H9 (cell line): ENCODE results near the gene CHURC1. TPM values are rescaled to one million over a fixed set of nuclear protein-coding genes. Genes with fewer than 3 reads are reported as not detected.
A peak's percentile ranks its signal among the peaks of the same experiment; 100 is the strongest.

Experiments
- DNase-seq: peaks from one replicate; pipeline ENCODE4 v3.0.0-alpha.2; 2017
- H2AFZ ChIP-seq: one replicate; pipeline ENCODE4 v1.6.1; 2013; ENCODE audit warnings: mild to moderate bottlenecking, low read length, control low read depth, moderate library complexity
- H2AK5ac ChIP-seq: 2 replicates; pipeline ENCODE4 v1.6.1; 2013; ENCODE audit warnings: low read length, control low read depth, mixed read lengths; ENCODE audit not compliant: insufficient read length
- H2BK120ac ChIP-seq: one replicate; pipeline ENCODE4 v1.6.1; 2013; ENCODE audit warnings: low read depth, mild to moderate bottlenecking, low read length, control low read depth, inconsistent platforms; ENCODE audit not compliant: poor library complexity, severe bottlenecking
- H2BK12ac ChIP-seq: 2 replicates; pipeline ENCODE4 v1.6.1; 2013; ENCODE audit warnings: low read length, control low read depth, mixed read lengths, low read depth; ENCODE audit not compliant: insufficient read length
- H2BK15ac ChIP-seq: 2 replicates; pipeline ENCODE4 v1.6.1; 2013; ENCODE audit warnings: low read depth, low read length, control low read depth
- H2BK20ac ChIP-seq: one replicate; pipeline ENCODE4 v1.6.1; 2013; ENCODE audit warnings: low read depth, mild to moderate bottlenecking, low read length, control low read depth, inconsistent platforms; ENCODE audit not compliant: poor library complexity, severe bottlenecking
- H2BK5ac ChIP-seq: 2 replicates; pipeline ENCODE4 v1.6.1; 2013; ENCODE audit warnings: low read length, control low read depth, mixed read lengths; ENCODE audit not compliant: insufficient read length
- H3K14ac ChIP-seq: 2 replicates; pipeline ENCODE4 v1.6.1; 2013; ENCODE audit warnings: low read length, control low read depth; ENCODE audit not compliant: insufficient read depth
- H3K18ac ChIP-seq: 2 replicates; pipeline ENCODE4 v1.6.1; 2013; ENCODE audit warnings: low read depth, mild to moderate bottlenecking, mixed read lengths, low read length, control low read depth; ENCODE audit not compliant: insufficient read length
- H3K23ac ChIP-seq: 2 replicates; pipeline ENCODE4 v1.6.1; 2013; ENCODE audit warnings: low read length, control low read depth, mixed read lengths, low read depth; ENCODE audit not compliant: insufficient read length
- H3K23me2 ChIP-seq: 2 replicates; pipeline ENCODE4 v1.6.1; 2013; ENCODE audit warnings: low read depth, mild to moderate bottlenecking, mixed read lengths, low read length, control low read depth; ENCODE audit not compliant: insufficient read length, poor library complexity, severe bottlenecking
- H3K27ac ChIP-seq: 2 replicates; pipeline ENCODE4 v1.5.1; 2013; ENCODE audit warnings: low read length, control low read depth, mixed read lengths, low read depth; ENCODE audit not compliant: insufficient read length
- H3K27me3 ChIP-seq: 2 replicates; pipeline ENCODE4 v1.6.1; 2013; ENCODE audit warnings: low read length, control low read depth, inconsistent platforms; ENCODE audit not compliant: insufficient read depth
- H3K4ac ChIP-seq: 2 replicates; pipeline ENCODE4 v1.6.1; 2013; ENCODE audit warnings: low read depth, mild to moderate bottlenecking, control low read depth, inconsistent platforms, low read length, moderate library complexity
- H3K4me1 ChIP-seq: 2 replicates; pipeline ENCODE4 v1.6.1; 2013; ENCODE audit warnings: low read length, control low read depth, inconsistent platforms; ENCODE audit not compliant: insufficient read depth
- H3K4me2 ChIP-seq: 2 replicates; pipeline ENCODE4 v1.6.1; 2013; ENCODE audit warnings: low read length, control low read depth, mixed read lengths; ENCODE audit not compliant: insufficient read length, insufficient read depth
- H3K56ac ChIP-seq: 2 replicates; pipeline ENCODE4 v1.6.1; 2013; ENCODE audit warnings: low read depth, mild to moderate bottlenecking, mixed read lengths, low read length, control low read depth; ENCODE audit not compliant: insufficient read length
- H3K79me1 ChIP-seq: 2 replicates; pipeline ENCODE4 v1.6.1; 2013; ENCODE audit warnings: low read depth, mild to moderate bottlenecking, moderate library complexity, low read length, control low read depth, inconsistent platforms; ENCODE audit not compliant: insufficient read depth, poor library complexity, severe bottlenecking
- H3K79me2 ChIP-seq: 2 replicates; pipeline ENCODE4 v1.6.1; 2013; ENCODE audit warnings: low read length, control low read depth, inconsistent platforms; ENCODE audit not compliant: insufficient read depth
- H3K9ac ChIP-seq: 2 replicates; pipeline ENCODE4 v1.6.1; 2013; ENCODE audit warnings: low read length, control low read depth, mixed read lengths; ENCODE audit not compliant: insufficient read length; ENCODE audit errors: extremely low read depth
- H3K9me3 ChIP-seq: one replicate; pipeline ENCODE4 v1.6.1; 2013; ENCODE audit warnings: low read depth, low read length, inconsistent platforms; ENCODE audit not compliant: control insufficient read depth
- H3T11ph ChIP-seq: one replicate; pipeline ENCODE4 v1.6.1; 2013; ENCODE audit warnings: mild to moderate bottlenecking, low read length, control low read depth, inconsistent platforms
- H4K20me1 ChIP-seq: one replicate; pipeline ENCODE4 v1.6.1; 2013; ENCODE audit not compliant: control insufficient read depth, insufficient read length, insufficient read depth
- H4K5ac ChIP-seq: 2 replicates; pipeline ENCODE4 v1.6.1; 2013; ENCODE audit warnings: low read depth, mild to moderate bottlenecking, mixed read lengths, low read length, control low read depth; ENCODE audit not compliant: insufficient read length
- H4K8ac ChIP-seq: replicated peaks from 2 replicates; pipeline ENCODE4 v1.6.1; 2013; ENCODE audit warnings: low read length, control low read depth, mixed read lengths, low read depth; ENCODE audit not compliant: insufficient read length
- H4K91ac ChIP-seq: 2 replicates; pipeline ENCODE4 v1.6.1; 2013; ENCODE audit warnings: low read depth, mild to moderate bottlenecking, moderate library complexity, mixed read lengths, low read length, control low read depth; ENCODE audit not compliant: insufficient read length
- H3K27ac Mint-ChIP-seq, 3 experiments: 2 replicates in 2 of 3; 3 replicates in 1 of 3; pipeline ENCODE4 v1.8.0; 2020 to 2021; ENCODE audit warnings: mixed read lengths in 3 of 3, mild to moderate bottlenecking in 1 of 3, moderate library complexity in 1 of 3
- H3K27me3 Mint-ChIP-seq: 2 replicates; pipeline ENCODE4 v1.8.0; 2021; ENCODE audit warnings: low read depth, mild to moderate bottlenecking, moderate library complexity, mixed read lengths
- H3K36me3 Mint-ChIP-seq, 3 experiments: 2 replicates in 2 of 3; 3 replicates in 1 of 3; pipeline ENCODE4 v1.8.0; 2020 to 2021; ENCODE audit warnings: low read depth in 3 of 3, mixed read lengths in 3 of 3; ENCODE audit not compliant: insufficient read depth in 1 of 3
- H3K4me1 Mint-ChIP-seq, 2 experiments: 2 replicates each; pipeline ENCODE4 v1.8.0; 2020; ENCODE audit warnings: mixed read lengths in 2 of 2
- H3K4me3 Mint-ChIP-seq, 2 experiments: 2 replicates in 1 of 2; 3 replicates in 1 of 2; pipeline ENCODE4 v1.8.0; 2020 to 2021; ENCODE audit warnings: mild to moderate bottlenecking in 2 of 2, mixed read lengths in 2 of 2, moderate library complexity in 1 of 2
- H3K9me3 Mint-ChIP-seq, 2 experiments: 2 replicates in 1 of 2; 3 replicates in 1 of 2; pipeline ENCODE4 v1.8.0; 2020; ENCODE audit warnings: mild to moderate bottlenecking in 2 of 2, mixed read lengths in 2 of 2, moderate library complexity in 1 of 2
- WGBS: extraction: QIAGEN DNeasy Blood & Tissue Kit; methylation state at CpG from one replicate; pipeline ENCODE4 v1.1.7; 2013; ENCODE audit warnings: missing lambda C conversion rate, low lambda C conversion rate, mixed read lengths; ENCODE audit not compliant: insufficient read length; ENCODE audit errors: extremely low coverage; 5-methylcytosine and 5-hydroxymethylcytosine counted together
- total RNA-seq: library from RNA; stranded (reverse); gene quantifications from 2 replicates; pipeline ENCODE4 v1.2.1, GENCODE V29; 2021
- TF ChIP-seq, protein P1 (sequence below): fragments of 200-600 bp; sonication (generic); conservative IDR thresholded peaks from 3 replicates; pipeline ENCODE4 v1.8.0; 2021; ENCODE audit warnings: antibody characterized with exemption, mild to moderate bottlenecking

Gene CHURC1
- total RNA-seq, 1 experiment from 2014 or later, result 58.7 TPM

DNA sequence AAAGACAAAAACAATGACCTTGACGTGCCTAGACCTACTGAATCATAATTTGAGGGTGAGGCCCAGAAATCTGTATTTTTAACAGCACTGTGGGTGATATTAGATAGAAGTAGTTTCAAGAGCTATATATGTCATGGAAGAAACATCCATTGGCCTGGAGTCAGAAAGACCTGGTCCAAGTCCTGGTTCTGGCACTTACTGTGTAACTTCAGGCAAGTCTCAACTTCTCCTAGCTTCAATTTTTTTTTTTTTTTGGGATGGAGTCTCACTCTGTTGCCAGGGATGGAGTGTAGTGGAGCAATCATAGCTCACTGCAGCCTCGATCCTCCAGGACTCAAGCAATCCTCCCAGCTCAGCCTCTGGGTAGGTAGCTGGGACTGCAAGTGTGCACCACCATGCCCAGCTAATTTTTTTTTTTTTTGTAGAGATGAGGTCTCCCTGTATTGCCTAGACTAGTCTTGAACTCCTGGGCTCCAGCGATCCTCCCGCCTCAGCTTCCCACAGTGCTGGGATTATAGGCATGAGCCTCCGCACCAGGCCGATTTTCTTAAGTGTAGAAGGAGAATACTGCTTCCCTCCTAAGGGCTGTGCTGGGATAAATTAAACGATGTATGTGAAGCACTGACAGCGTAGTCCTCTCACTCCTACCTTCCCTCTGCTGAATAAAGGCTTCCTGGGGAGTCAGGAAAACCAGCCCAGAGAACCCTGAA, 42.6 kb downstream of the CHURC1 start:
- Histone ChIP-seq H3K9me3 (no peaks in the 10 kb centered on the region), H4K5ac (no peak overlapping the region), H4K20me1 (no peaks in the 10 kb centered on the region), H3K18ac (no peak overlapping the region), H3K23ac (no peak overlapping the region), H3K23me2 (no peaks in the 10 kb centered on the region), H2AFZ (no peak overlapping the region), H4K91ac (no peak overlapping the region), H3K79me1 (no peaks in the 10 kb centered on the region), H3K27me3 (no peaks in the 10 kb centered on the region), H3K56ac (no peak overlapping the region), H4K8ac (no peak overlapping the region), H2AK5ac (no peak overlapping the region), H2BK120ac (no peak overlapping the region), H3K14ac (no peak overlapping the region), H3K79me2 (no peaks in the 10 kb centered on the region), H2BK5ac (no peak overlapping the region), H3K27ac (peak overlapping the region; percentile 33), H3K4me1 (peaks cover 18% of the 10 kb centered on the region; the same call in 1 of the 2 replicates), H3K4ac (no peak overlapping the region), H3K9ac (no peak overlapping the region), H2BK12ac (no peak overlapping the region), H3K4me2 (no peak overlapping the region), H2BK20ac (no peak overlapping the region), H2BK15ac (no peak overlapping the region), H3T11ph (no peak overlapping the region)
- TF ChIP-seq, protein P1, sequence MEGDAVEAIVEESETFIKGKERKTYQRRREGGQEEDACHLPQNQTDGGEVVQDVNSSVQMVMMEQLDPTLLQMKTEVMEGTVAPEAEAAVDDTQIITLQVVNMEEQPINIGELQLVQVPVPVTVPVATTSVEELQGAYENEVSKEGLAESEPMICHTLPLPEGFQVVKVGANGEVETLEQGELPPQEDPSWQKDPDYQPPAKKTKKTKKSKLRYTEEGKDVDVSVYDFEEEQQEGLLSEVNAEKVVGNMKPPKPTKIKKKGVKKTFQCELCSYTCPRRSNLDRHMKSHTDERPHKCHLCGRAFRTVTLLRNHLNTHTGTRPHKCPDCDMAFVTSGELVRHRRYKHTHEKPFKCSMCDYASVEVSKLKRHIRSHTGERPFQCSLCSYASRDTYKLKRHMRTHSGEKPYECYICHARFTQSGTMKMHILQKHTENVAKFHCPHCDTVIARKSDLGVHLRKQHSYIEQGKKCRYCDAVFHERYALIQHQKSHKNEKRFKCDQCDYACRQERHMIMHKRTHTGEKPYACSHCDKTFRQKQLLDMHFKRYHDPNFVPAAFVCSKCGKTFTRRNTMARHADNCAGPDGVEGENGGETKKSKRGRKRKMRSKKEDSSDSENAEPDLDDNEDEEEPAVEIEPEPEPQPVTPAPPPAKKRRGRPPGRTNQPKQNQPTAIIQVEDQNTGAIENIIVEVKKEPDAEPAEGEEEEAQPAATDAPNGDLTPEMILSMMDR, result no peak
- no peak for DNase-seq
- Mint-ChIP-seq H3K4me1 (peaks cover 52 to 63% of the 10 kb centered on the region in 2 experiments), H3K9me3 (no peaks in the 10 kb centered on the region; a peak in 2 of 5 replicates), H3K27me3 (no peaks in the 10 kb centered on the region), H3K4me3 (no peak overlapping the region; a peak in 1 of 5 replicates), H3K27ac (peak overlapping the region; percentile 51 to 91 (median 85); a peak in 5 of 7 replicates), H3K36me3 (peaks cover 0 to 15% (median 9%) of the 10 kb centered on the region in 3 experiments; a peak in 5 of 7 replicates)
- WGBS, result no CpG with 5 or more reads among the region's 8 CpGs
